GM19193 (cell line): ENCODE results near the gene GCN1.

ENCODE experiments used
- POLR2A ChIP-seq: IDR thresholded peaks from 4 replicates; pipeline ENCODE4 v1.6.1; 2011; ENCODE audit not compliant: insufficient read depth, insufficient read length; ENCODE audit errors: extremely low read depth

Gene GCN1

DNA sequence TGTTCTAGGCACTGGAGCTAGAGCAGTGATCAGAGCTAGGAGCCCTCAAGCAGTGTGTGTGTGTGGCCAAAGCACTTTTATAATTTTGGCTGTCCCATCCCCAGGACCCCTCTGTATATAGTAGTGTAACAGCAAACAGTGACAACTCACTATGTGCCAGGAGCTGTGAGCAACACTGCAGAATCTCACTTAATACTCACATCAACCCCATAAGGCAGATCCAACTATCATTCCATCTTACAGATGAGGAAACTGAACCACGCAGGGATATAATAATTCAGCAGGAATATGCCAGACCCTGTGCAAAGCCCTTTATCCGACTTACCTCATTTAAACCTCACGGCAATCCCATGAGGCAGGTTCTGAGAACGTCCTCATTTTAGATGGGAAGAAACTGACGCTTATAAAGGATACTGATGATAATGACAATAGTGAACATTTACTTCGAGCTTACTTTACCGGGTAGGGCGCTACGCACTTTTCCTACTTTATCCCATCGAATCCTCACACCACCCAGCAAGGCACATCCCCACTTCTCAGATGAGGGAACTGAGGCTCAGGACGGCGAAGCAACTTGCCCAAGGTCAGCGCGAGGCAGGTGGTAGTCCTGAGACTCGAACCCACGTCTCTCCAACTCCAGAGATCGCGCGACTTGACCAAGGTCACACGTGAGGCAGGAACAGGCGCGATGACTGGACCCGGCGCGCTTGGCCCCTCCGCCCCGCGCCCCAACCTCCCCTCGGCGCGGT, 78.6 kb downstream of the GCN1 start:
- TF ChIP-seq POLR2A = no peak

DNA sequence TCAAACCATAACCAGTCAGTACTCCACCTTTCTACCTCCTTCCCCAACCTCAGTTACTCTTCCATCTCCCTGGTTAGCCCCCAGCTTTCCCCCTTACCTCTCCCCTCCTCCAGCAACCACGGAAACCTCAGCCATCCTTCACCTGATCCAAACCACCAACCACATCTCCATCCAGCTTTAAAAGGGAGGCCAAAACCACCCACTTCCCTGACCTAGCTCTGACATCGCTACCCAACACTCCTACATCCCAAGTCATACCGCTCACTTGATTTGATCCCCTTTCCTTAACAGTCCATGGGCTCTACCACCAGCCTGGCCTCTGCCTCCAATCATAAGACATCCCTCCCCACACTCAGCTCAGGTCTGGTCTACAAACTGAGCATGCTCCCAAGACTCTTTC, 79.4 kb downstream of the GCN1 start:
- no peak for TF ChIP-seq POLR2A

DNA sequence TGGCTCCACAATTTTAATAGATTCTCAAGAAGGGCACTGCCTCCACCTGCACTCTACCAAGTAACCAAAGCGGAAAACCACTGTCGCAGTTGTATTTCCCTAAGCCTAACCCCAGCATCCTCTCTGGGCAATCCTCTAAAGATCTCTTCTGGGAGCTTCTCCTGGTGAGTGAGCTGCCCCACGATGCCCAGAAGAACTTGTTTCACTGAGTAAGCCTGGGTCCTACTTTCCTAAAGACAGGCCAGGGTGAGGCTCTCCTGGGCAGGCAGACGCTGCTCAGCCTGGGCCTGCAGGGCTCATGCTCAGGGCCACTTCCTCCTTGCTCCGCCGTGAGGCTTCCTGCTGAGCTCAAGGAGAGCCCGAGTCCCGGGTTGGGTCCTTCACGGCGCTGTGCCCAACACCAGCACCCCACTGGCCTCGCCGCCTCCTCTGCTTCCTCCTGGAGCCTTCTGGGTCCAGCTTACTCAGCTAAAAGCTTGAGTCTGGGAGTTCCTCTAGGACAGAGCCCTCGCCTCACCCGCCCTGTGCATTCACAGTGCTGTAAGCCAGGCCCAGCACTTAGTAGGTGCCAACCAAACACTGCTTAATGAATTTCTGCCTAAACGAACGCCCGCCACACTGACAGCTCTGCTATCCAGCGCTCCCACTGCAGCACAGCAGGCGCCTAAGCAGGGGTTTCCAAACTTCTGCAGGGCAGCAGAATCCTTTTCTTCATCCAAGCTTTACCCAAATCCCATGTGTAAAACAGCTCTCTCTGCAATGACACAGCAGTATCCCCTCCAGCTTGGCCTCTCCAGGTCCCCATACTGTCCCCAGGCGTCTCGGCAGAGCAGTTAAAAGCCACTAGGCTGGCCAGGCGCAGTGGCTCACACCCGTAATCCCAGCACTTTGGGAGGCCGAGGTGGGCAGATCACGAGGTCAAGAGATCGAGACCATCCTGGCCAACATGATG, 83.7 kb downstream of the GCN1 start:
- no peak for TF ChIP-seq POLR2A

DNA sequence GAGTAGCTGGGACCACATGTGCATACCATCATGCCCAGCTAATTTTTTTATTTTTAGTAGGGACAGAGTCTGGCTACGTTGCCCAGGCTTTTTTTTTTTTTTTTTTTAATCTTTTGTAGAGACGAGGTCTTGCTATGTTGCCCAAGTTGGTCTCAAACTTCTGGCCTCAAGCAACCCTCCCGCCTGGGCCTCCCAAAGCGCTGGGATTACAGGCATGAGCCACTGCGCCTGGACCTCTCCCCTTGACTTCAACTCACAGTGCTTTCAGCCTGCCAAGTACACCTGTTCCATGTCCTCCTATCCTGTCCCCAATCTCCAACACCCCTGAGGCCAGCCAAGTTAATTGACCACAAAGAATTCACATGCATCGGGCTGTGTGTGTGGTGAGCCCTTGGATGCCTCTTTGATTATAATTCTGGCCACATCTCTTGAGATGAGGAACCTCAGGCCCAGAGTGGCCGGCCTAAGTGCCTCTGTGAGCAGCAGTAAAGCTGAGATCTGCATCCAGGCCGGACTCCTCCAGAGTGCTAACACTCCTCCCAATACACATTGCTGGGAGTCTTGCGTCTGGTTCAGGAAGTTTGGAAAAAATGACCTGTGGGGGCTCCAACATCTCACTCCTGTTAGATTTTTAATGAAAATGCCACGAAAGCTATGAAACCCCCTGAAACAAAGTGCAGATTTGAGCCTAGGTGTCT, 84.8 kb downstream of the GCN1 start:
- no peak for TF ChIP-seq POLR2A

DNA sequence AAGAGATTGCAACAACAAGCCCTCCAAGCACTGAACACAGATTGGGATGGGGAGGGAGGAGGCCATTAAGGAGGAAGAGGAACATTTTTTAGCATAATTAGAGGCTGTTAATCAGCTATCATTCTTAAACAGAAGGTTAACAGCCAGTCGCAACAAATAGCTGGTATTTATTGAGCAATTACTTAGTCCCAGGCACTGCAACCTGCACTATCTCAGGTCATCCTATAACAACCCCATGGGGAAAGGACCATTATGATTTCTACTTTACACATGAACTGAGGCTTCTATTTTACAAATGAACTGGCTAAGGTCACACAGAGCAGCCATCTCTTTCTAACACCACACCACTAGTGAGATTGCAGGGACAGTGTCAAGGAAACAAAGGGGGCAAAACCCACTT, 88.4 kb downstream of the GCN1 start:
- TF ChIP-seq POLR2A = no peak

DNA sequence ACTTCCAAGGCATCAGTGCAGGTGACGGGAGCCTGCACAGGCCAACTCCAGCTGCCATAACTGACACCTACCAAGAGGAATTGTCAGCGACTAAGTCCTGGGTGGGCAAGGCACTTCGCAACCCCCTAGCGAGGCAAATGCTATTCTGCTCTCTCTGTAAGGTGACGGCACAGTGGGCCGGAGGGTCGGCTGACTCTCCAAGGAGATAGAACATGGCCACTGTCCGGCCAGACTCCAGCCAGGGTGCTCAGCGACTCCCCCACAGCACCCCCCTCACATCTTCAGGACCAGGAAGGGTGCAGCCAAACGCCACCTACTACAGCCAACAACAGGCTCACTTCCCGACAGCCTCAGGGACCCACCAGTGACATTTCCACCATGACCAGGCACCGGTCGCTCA, 91.1 kb downstream of the GCN1 start:
- no peak for TF ChIP-seq POLR2A

DNA sequence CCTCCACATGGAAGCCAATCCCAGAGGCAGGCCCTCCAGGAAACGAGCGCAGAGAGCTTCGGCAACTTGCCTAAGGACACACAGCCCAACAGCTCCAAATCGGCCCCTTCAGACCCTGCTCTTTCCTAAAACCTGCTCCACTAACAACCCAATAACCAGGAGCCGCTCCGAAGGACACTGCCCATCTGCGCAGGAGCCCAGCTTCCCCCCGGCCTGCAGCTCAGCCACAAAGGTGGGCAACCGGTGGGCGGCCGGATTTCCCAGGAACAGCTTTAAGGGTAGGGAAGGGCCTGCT, 91.5 kb downstream of the GCN1 start:
- no peak for TF ChIP-seq POLR2A

DNA sequence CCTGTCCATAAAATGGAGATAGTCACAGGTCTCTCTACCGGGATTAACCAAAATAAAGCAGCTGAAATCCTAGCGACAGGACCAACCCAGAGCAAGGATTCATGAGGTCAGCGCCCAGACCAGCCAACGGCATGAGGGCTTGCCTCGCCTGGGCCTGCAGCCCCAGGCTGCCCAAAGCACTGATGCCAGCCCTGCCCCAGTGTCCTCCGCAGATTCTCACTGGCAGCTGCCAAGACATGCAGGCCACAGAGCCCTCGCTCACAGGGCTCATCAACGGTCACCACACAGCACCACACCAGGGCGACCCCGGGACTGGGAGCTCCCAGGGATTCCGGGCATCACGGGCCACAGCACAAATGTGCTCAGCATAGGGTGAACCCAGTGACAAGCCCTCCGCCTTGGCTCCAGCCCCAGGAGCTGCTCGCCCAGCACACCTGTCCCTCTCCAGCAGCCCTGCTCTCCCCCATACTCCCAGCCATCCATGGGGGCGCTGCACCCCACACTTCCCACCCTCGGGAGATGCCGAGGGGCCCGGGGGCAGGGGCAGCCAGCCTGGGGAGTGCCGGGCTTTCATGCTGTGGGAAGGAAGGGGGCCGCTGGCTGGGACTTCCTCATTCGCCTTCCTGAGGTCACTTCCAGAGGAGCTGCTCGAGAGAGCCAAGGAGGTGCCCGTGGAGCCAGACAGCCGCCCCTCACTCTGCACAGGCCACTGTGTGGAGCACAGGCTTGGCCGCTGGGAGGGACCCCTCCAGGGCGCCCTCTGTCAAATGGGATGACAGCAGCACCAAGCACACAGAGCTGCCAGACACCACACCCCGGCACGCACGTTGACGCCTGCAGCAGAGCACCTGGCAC, 92.1 kb downstream of the GCN1 start:
- TF ChIP-seq POLR2A = no peak

DNA sequence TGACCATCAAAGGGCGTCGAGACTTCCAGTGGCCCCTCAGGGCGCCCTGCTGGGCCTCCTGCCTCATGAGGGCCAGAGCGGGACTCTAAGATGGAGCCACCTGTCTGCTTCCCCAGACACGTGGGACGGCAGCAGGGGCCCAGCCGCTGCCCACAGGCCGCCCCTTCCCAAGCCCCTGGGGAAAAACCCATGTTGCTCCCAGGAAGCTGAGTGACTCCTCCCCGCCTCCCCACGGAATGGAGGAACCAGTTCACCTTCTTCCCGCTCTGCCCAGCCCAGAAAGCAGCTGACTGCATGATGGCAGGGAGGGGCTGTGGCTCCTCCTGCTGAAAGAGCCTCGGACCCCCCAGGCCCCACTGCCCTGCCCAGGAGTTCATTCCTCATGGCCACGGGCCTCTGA, 92.9 kb downstream of the GCN1 start:
- no peak for TF ChIP-seq POLR2A

DNA sequence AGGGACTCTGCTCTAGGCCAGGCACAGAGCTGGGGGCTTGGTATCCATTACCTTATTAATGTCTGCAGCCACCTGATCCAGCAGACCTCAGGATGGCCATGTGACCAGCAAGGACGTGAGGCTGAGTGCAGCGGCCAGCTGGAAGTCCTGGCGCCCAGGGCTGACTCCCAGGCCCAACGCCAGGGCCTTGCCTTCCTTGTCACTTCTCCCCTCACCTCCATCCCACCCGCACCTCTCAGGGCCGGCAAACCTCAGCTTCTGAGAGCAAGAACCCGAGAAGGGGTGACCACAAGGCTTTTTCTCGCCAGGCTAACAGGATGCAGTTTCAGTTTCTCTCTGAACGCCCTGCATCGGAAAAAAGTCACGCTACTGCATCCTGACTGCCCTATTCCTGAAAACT, 93.3 kb downstream of the GCN1 start:
- no peak for TF ChIP-seq POLR2A

DNA sequence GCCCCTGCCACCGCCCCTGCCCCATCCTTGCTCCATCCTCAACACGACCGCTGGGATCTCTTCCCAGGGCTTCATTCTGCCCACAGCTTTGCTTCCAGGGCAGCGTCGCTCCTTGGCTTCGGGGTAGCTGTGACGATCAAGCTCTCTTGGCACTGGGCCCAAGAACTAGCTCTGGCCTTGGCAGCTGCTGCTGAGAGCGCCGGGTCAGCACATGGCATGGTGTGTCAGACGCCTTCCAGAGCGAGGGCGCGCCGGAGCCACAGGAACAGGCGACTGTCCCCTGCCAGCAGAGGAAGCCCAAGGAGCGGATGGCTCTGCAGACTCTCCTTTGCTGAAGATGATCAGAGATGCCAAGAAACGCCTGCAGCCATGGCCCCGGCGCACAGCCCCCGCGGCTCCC, 93.9 kb downstream of the GCN1 start:
- no peak for TF ChIP-seq POLR2A

DNA sequence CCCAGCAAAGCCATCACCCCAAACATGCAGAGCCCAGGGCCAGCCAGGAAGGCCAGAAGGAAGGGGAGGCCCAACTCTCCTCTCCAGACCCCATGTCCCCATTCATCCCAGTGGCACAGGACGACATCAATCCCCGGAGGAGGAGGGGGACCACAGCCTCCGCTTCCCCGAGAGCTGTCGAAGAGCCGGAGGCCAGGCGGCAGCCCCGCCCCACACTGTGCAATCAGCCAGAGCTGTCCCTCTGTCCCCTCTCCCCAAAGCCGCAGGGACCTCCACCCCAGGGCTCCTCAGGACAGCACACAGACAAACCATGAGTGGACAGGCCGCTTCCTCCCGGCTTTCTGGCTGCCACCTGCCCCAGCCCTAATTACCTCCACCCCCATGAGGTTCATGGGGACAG, 94.8 kb downstream of the GCN1 start:
- no peak for TF ChIP-seq POLR2A

DNA sequence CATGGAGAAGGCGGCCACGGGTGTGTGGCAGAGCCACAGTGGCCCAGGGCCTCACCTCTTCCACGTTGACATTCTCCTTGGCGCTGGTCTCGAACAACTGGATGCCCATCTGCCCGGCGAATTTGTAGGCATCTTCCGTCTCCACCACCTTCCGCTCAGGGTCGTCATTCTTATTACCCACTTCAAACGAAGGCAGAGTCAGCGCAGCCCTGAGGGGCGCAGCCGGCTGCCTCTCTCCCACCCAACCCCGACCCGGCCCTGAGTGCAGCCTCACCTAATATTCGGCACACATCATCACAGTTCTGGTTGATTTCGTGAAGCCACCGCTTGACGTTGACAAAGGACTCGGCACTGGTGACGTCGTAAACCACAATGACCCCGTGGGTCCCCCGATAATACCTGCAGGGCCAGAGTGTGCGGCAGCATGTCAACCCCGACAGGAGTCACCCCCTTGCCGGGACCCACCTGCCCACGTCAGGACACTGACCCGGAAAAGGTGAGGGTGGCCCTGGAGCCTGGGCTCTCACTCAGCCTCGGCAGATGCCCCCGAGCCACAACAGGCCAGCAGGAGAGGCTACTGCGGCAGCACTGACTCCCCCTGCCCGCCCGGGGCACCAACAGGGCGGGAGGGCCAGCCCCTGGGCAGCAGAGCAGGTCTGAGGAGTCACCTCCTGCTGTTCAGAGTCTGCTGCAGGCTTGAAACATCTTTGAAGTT, 95.6 kb downstream of the GCN1 start:
- TF ChIP-seq POLR2A = no peak

DNA sequence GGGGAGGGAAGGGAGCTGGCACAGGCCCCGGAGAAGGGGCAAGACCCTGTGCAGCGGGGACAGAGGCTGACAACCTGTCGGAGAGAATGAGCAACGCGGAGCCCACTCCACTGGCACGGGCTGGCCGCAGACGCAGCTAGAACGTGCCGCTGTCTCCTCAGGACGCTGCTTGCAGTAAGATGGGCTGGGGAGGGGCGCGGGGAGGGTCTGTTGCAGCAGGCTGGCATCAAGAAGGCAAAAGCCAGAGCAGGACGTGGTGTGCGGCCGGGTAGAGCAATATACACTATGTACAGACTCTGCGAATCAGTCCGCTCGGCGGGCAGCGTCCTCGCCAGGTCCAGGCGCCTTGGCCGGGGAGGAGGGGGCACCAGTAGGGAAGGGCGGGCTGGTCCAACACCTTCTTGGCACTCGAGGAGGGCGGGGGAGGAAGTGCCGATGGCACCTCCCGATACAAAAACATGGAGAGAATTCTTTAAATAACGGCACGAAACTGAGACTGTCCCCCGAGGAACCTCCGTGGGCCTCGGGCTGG, 97.8 kb downstream of the GCN1 start:
- TF ChIP-seq POLR2A = no peak
